Right ventricle myocardium superior (tissue), 1 donor: ENCODE data around the gene CMTM5. TPM values are rescaled to one million over a fixed set of nuclear protein-coding genes. Genes with fewer than 3 reads are reported as not detected.
"Not testable (repeated sequence)": the region's sequence is repeated elsewhere in the genome, so short reads cannot be mapped to it uniquely, and the experiment has no call there.

Experiments
- ATAC-seq: fragments of 200-7000 bp; cut with Tn5 transposase; one replicate; pipeline ENCODE4 v1.9.1; 2020; ENCODE audit warnings: mild to moderate bottlenecking; ENCODE audit not compliant: poor library complexity
- DNase-seq: peaks from one replicate; pipeline ENCODE4 v3.0.0-alpha.2; 2020
- intact Hi-C: fragments of 100-400 bp; cut with DNase I; formaldehyde crosslinking; loops from one replicate; pipeline ENCODE4 v1.11.2; 2022
- total RNA-seq: library from RNA; stranded (reverse); fragmentation: NEBNext Ultra II Directional; extraction: Animal tissue kit (Norgen Biotek cat#: 25700); gene quantifications from one replicate; pipeline ENCODE4 v1.2.1, GENCODE V29; 2021
- donor health status: DM: no; HTN: yes; CAD: no; lungs with severe emphysema.

The CMTM5 gene
- total RNA-seq, 1 donor from 2014 or later: 0.27 TPM

DNA sequence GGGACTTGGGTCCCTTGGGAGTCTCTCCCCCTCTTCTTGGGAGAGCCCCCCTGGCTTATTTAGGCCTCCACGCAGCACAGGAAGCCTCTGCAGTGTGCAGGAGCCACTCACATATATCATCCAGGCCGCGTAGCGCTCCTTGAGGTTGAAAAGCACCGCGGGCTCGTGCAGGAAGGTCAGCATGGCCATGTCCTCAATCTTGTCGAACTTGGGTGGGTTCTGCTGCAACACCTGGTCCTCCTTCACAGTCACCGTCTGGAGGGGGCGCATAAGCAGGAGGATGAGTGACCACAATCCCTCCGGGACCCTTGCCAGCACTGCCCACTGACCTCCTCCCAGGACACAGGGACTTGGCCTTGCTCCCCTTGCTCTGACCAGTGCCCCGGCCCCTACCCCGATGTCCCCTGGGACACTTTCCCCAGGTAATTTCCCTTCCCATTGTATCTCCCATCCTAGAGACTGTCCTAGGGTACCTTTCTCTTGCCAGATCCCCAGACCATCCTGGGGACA lies 28.7 kb downstream of the CMTM5 start:
- no peak for ATAC-seq
- intact Hi-C loops: no loop called here
- DNase-seq: peak; percentile 27

DNA sequence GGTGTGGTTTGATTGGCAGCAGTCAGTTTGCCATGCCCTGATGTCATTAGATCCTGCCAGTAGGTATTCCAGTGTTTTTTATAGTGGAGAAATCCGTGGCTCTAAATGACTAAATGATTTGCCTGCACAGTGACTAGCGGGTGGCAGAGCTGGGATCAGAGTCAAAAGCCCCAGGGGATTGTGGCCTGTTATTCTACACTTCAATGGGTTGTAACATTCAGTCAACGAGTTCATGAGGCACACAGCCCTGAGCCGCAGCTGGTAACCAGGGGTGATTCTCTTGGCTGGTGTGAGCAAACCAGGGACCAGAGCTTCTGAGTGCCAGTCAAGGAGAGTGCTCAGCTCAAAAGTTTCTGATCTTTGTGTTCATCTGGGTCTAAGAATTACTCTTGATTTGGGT lies 29.4 kb downstream of the CMTM5 start:
- intact Hi-C loops: no loop called here

DNA sequence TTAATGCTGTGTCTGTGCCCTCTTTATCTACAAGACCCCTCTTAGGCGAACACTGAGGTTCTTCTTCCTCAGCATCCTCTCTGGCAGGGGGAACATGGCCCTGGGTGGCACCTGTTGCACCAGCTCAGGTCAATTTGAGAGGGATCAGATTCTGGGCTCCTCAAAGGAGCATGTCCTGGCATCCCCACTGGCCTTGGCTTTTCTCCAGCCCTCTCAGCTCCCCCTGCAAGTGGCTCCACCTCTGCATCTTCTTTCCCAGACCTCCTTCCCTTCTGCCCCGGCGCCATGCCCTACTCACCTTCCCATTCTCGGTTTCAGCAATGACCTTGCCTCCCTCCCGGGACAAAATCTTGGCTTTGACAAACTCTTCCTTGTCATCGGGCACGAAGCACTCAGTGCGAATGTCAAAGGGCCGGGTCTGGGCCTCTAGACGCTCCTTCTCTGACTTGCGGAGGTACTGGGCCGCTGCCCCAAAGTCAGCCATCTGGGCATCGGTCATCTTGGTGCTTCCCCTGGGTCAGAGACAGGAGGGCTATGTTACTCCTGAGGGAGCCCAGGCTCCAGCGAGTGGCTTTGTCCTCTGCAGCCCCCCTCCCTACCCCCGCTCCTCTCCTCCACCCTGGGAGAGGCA lies 30.0 kb downstream of the CMTM5 start:
- ATAC-seq (no peak), DNase-seq (peak; percentile 42)
- intact Hi-C loops: no loop called here

More for the DNA sequence above, 29.4 kb downstream of the CMTM5 start:
- DNase-seq: peak; percentile 14
- no peak for ATAC-seq

DNA sequence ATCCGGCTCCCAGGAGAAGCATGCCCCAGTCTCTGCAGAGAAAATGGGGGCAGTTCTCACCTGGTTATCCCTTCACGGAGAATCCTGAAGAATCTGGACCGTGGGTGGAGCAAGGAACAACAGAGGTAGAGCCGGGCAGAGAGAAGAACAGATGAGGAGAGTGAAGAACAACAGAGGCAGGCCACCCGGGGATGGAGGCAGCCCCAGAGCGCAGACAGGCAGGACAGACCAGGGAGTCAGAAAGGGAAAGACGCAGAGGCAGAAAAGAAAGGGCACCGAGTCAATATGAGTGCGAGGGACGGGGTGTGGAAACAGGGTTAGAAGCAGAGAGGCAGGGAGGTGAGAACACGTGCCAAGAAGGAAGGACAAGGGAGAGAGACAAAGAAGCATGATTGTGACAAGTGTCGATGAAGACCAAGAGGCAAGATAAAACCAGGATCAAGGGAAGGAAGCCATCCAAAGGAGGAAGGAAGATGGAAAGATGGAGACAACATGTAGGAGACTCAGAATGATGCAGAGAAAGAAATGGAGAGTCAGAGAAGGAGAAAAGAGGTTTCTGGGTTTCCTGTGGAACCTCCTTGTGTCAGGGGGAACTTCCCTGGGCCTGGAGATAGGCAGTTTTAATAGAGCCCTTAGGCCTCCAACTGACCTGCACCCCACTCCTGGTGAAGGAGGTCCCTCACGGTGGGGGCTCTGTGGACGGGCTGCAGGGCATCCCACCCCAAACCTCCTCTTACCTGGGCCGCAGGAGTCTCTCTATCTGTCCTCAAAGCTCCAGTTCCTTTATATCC lies 30.9 kb downstream of the CMTM5 start, which contains the start of gene MYH6:
TSS of gene MYH6 (minus strand) at position 758 of the 791 bp plus-strand sequence. CDS start 1,050 bp downstream, outside the sequence.
- DNase-seq (no peak), ATAC-seq (no peak)
- intact Hi-C loops: no loop called here

DNA sequence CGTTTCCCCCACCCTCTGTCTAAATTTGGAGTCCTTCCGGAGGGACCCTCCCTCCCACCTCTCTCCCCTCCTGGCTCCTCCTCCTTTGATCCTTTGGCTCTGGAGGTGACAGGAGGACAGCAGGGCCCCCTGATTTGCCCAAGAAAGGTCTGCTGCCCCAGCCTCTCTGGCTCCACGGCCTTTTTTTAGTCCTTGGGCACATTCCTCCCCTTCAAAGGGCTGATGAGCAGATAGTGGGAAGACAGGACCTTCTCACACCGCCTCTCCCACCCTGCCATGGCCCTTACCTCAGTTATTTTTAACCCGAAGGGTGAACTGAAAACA lies 31.4 kb downstream of the CMTM5 start:
- intact Hi-C loops: no loop called here
- ATAC-seq (peak; percentile 5), DNase-seq (peak; percentile 44)

DNA sequence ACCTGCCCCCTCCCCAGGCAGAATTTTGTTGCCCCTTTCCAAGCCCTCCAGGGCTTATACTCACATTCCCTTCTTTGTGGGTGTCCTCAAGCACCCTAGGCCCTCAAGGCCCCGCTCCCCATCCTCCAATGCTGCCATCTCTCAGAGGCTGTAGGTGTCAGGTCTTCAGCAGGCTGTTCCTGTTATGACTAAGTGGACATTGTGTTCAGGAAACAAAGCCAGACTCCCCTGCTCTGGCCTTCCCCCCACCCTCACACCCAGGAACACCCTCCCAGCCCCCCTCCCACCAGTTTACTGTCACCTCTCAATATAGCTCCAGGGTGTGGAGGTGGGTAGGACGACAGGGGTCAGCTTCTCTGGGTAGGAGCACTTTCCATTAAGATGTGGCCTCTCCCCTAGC lies 32.6 kb downstream of the CMTM5 start:
- DNase-seq: peak; percentile 55
- peak; percentile 19 for ATAC-seq
- intact Hi-C loops: no loop called here

DNA sequence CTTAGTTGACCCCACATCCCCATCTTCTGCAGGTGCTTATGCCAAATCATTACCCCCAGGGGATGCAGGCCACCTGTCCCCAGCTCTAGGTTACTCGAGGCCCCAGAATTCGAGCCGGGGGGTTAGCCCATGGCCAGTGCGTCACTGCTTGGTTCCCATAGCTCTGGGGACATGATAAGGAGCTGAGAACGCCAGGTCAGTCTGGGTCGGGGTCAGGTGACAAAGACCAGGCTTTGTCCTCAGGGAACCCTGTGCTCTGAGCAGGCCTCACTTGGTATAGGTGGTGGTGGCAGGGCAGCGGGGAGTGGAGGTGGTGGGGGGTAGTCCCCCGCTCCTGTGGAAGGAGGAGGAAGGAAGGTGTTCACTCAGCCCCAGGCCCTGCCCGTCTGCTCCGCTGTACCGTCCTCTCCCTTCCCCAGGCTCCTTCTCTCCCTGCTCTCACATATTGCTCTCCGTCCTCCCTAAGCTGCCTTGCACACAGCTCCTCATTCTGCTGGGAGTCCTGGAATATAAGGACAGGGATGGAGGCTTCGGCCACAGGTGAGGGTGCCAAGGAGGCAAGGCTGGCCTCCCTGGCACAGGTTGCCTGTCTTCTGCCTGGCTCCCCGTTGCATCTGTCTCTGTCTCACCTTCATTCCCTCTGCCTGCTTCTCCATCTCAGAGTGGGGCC lies 33.3 kb downstream of the CMTM5 start:
- ATAC-seq (peak; percentile 38), DNase-seq (peak; percentile 82)
- intact Hi-C loops: no loop called here

DNA sequence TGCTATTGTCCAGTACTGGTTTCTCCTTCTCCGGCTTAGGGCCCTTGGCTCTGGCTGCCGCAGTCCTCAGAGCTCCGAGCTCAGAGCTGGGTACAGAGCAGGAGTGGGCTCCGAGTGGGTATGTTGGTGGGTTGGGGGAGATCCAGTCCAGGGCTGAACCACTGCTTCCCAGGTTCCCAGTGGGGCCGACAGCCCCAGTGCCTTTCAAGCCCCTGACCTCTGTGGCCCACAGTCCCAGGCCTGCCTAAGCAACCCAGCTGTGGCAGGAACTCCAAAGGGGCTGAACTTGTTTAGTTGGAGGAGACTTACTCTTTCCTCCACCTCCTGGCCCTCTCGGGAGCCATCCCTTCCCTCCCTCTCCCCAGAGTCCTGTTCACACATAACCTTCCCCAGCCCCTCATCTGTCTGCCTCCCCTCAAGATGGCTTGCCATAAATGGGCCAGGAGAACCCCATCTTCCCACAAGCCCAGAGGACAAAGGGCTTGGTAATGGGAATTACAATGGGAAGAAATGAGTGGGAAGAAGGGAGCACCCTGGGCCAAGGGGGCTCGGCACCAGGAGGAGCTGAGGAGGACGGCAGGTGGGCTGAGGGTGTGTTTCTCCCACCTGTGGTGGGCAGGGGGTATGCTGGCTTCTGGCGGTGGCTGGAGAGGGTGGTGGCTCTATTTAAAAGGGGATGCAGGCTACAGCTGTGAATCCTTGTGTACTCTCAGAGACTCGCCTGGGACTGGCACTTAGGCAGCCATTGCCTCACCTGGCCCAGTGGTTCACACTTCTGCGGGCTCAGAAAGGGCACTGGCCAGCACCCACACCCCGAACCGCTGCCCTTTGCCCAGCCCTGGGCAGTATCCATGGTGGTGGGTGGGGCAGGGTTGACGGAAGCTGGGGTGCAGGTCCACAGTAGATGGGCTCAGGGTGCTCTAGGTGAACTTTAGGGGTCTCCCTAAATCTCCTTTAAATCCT lies 35.0 kb downstream of the CMTM5 start:
- intact Hi-C loops: no loop called here
- peak; percentile 0 for ATAC-seq
- peak; percentile 48 for DNase-seq

DNA sequence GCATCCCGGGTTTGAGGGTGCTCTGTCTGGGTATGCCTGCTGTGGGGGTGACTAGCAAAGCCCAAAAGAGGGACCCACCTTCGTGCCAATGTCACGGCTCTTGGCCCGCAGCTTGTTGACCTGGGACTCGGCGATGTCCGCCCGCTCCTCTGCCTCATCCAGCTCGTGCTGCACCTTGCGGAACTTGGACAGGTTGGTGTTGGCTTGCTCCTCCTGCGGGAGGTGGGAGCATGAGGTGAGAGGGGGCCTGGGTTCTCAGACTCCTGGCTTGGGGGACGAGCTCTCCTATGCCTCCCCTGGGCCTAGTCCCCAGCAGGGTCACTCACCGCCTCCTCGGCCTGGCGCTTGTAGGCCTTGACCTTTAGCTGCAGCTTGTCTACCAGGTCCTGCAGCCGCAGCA lies 36.8 kb downstream of the CMTM5 start:
- ATAC-seq (no peak), DNase-seq (peak; percentile 41)
- intact Hi-C loops: no loop called here

DNA sequence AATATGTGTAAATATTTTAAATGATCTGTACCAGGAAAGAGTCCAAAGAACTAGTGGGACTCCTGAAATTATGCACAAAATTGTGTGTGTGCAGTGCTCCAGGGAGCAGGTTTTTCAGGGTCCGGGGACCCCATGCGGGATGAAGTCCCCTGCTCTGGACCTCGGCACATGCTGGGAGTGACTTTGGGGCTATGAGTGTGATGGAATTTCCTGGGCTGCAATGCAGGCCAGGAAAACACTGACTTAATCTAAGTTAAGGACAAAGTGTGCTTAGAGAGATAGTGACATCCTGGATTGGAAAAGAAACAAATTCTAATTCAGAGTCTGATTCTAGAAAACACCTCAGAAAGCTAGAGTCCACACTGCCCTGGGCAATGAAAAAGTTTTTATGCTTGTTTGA lies 37.4 kb downstream of the CMTM5 start:
- DNase-seq (no peak), ATAC-seq (no peak)
- intact Hi-C loops: no loop called here

DNA sequence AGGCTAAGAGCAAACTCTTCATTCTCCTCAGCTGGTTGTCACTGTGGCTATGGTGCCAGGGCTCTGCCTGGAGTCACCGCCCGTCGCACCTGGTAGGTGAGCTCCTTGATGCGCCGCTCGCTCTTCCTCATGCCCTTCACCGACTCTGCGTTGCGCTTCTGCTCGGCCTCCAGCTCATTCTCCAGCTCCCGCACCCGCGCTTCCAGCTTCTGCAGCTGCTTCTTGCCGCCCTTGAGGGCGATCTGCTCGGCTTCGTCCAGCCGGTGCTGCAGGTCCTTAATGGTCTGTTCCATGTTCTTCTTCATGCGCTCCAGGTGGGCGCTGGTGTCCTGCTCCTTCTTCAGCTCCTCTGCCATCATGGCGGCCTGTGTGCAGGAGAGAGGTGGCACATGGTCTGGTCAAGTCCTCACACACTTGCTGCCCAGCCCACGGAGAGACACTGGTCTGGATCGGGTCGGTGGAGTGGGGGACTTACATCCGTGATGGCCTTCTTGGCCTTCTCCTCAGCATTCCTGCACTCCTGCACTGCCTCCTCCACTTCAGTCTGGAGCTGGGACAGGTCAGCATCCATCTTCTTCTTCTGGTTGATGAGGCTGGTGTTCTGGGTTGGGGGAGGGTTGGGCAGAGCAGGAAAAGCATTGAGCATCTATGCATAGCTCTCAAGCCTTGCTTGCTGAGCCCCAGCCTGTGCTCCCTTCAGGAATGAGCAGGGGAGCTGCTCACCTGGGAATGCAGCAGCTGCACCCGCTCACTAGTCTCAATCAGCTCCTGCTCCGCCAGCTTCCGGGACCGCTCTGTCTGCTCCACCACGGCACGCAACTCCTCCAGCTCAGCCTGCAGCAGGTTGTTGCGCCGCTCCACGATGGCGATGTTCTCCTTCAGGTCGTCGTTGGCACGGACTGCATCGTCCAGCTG lies 38.3 kb downstream of the CMTM5 start:
- intact Hi-C loops: no loop called here
- peak; percentile 39 for DNase-seq
- no peak for ATAC-seq

DNA sequence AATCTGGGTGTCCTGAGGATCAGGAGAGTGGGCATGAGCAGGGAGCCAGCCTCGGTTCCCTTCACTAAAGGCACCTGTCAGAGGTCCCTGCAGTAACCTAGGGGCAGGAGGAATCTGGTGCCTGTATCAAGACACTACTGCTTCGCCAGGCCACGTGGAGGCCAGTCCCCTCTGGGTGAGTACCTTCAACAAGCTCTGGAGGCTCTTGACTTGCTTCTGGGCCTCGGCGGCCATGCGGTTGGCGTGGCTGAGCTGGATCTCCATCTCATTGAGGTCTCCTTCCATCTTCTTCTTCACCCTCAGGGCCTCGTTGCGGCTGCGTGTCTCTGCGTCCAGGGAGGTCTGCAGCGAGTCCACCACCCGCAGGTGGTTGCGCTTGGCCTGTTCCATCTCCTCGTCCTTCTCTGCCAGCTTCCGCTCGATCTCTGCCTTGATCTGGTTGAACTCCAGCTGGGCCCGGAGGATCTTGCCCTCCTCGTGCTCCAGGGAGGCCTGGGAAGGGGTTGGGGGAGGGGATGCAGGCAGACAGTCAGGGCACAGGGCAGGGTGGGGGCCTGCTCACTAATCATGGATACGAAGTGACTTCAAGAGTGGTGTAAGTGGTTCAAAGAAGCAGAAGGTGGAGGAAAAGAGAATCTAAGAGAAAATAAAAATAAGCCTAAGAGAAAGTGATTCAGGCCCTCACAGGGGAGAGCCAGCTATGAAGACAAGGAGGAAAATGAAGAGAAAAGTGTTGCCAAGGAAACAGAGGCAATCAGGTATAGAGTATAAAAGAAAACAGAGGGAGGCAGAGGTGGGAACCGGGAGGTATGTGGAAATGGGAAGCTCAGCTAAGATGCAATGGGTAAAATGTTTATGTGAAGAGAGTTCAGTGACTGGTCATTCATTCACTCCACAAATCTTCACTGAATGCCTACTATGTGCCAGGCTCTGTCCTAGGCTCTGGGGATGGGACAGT lies 39.3 kb downstream of the CMTM5 start:
- ATAC-seq: no peak
- intact Hi-C loops: no loop called here

DNA sequence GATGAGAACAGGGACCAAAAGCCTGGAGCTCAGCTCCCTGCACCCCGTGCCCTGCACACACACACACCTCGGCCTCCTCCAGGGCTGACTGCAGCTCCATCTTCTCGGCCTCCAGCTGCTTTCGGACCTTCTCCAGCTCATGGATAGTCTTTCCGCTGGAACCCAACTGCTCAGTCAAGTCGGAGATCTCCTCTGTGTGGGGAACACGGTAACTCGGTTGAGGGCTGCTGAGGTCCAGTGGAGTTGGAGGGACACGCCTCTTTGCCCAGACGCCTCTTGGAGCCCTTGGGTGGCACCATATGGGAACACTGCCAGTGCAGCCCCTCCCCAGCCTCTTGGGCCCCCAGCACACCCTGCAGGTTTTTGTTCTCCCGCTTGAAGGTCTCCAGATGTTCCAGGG lies 40.0 kb downstream of the CMTM5 start:
- ATAC-seq: no peak
- intact Hi-C loops: no loop called here

More for the DNA sequence above, 39.3 kb downstream of the CMTM5 start:
- DNase-seq: peak; percentile 40

DNA sequence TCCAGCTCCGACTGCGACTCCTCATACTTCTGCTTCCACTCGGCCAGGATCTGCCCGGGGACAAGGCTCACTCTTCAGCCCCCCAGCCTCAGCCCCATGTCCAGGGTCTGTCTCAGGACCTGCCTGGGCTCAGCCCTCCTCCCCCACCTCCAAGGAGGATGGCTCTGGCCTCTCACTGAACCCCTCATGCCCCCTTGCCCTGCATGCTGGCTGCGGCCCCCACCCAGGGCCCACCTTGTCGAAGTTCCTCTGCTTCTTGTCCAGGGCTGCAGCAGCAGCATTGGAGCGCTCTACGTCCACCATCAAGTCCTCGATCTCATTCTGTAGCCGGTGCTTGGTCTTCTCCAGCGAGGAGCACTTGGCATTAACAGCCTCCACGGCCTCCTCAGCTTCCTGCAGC lies 40.4 kb downstream of the CMTM5 start:
- intact Hi-C loops, DNase-seq, ATAC-seq: not testable (repeated sequence)

More for the DNA sequence above, 40.0 kb downstream of the CMTM5 start:
- no peak for DNase-seq

DNA sequence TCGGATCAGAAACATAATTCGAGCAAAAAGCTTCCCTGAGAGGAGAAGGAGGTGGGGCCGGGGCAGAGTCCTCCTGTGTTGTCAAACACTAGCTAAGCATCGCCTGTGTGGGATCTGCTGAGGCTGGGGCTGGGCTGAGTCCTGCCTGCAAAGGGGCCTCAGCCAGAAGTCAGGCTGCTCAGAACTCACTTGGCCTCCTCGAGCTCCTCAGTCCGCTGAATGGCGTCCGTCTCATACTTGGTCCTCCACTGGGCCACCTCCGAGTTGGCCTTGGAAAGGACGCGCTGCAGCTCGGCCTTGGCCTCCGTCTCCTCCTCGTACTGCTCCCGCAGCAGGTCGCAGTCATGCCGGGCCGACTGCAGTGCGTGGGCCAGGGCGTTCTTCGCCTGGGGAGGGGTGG lies 41.2 kb downstream of the CMTM5 start:
- no peak for ATAC-seq
- no peak for DNase-seq
- intact Hi-C loops: no loop called here

DNA sequence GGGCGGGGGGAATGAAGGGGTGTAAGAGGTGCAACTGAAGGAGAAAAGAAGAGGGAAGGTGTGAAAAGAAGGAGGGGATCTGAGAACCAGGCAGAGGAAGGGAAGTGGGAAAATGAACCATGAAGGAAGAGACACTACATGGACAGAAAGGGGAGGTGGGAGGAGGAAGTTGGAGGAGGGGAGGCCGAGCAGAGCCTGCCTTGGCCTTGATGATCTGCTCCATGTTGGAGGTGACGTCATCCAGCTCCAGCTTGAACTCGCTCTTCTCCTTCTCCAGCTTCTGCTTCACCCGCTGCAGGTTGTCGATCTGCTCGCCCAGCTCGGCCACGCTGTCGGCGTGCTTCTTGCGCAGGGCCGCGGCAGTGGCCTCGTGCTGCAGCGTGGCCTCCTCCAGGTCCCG lies 42.8 kb downstream of the CMTM5 start:
- DNase-seq, ATAC-seq, intact Hi-C loops: not testable (repeated sequence)
